Lung (tissue), 12 donors: ENCODE measurements around the gene GASK1A. TPM values are rescaled to one million over a fixed set of nuclear protein-coding genes. Genes with fewer than 3 reads are reported as not detected.
"Not testable (repeated sequence)": the region's sequence is repeated elsewhere in the genome, so short reads cannot be mapped to it uniquely, and the experiment has no call there.

ENCODE experiments used
- ATAC-seq: fragments of 200-7000 bp; cut with Tn5 transposase; one replicate; pipeline ENCODE4 v1.9.1; 2020; ENCODE audit warnings: moderate number of reproducible peaks; ENCODE audit not compliant: insufficient read depth, low FRiP score
- DNase-seq, 3 donors: peaks; one replicate each; pipeline ENCODE4 v3.0.0-alpha.2; 2013 to 2017
- H3K27ac ChIP-seq, 2 donors: one replicate each; pipeline ENCODE4 v1.5.1; 2013; ENCODE audit warnings: mild to moderate bottlenecking in 2 of 2, moderate library complexity in 2 of 2, control low read depth in 1 of 2, inconsistent platforms in 1 of 2, low read depth in 1 of 2, low read length in 1 of 2
- H3K27me3 ChIP-seq, 3 donors: one replicate each; pipeline ENCODE4 v1.5.1; 2013; ENCODE audit warnings: low read length in 2 of 3; ENCODE audit not compliant: control insufficient read depth in 3 of 3, insufficient read depth in 3 of 3
- H3K36me3 ChIP-seq, 4 donors: one replicate each; pipeline ENCODE4 v1.5.1; 2013; ENCODE audit warnings: low read length in 4 of 4, mild to moderate bottlenecking in 1 of 4, moderate library complexity in 1 of 4; ENCODE audit not compliant: control insufficient read depth in 4 of 4, insufficient read depth in 4 of 4
- H3K4me1 ChIP-seq, 5 donors: one replicate each; pipeline ENCODE4 v1.5.1; 2013; ENCODE audit warnings: low read length in 5 of 5, mild to moderate bottlenecking in 2 of 5, moderate library complexity in 1 of 5; ENCODE audit not compliant: control insufficient read depth in 5 of 5, insufficient read depth in 5 of 5
- H3K4me3 ChIP-seq: one replicate; pipeline ENCODE4 v1.5.1; 2013; ENCODE audit warnings: mild to moderate bottlenecking, control low read depth, moderate library complexity
- H3K9ac ChIP-seq, 2 donors: one replicate each; pipeline ENCODE4 v1.5.1; 2013; ENCODE audit warnings: low read length in 2 of 2, control low read depth in 1 of 2; ENCODE audit not compliant: insufficient read depth in 1 of 2
- H3K9me3 ChIP-seq, 4 donors: one replicate each; pipeline ENCODE4 v1.5.1; 2013; ENCODE audit warnings: low read length in 3 of 4, mild to moderate bottlenecking in 1 of 4, moderate library complexity in 1 of 4; ENCODE audit not compliant: control insufficient read depth in 4 of 4, insufficient read depth in 3 of 4
- WGBS, 2 donors: extraction: QIAGEN DNeasy Blood & Tissue Kit; methylation state at CpG; one replicate each; pipeline ENCODE4 v1.1.7; 2013; 5-methylcytosine and 5-hydroxymethylcytosine counted together
- polyA plus RNA-seq, 2 donors: library from polyadenylated mRNA; stranded (reverse); fragments of 200-250 nt; gene quantifications; one replicate each; pipeline ENCODE4 v1.2.1, GENCODE V29; 2013
- total RNA-seq, 2 donors: library from RNA; depleted of rRNA in 1 of 2; stranded (reverse); fragments of >200 nt in 1 of 2; gene quantifications; one replicate each; pipeline ENCODE4 v1.2.1, GENCODE V29; 2014 to 2021
- TF ChIP-seq, protein P1 (sequence below): IDR thresholded peaks from 2 replicates; pipeline ENCODE4 v1.5.1; 2012; ENCODE audit warnings: mild to moderate bottlenecking; ENCODE audit errors: control extremely low read depth, extremely low read depth
- donor health status: control.
- donor health status: control.
- donor health status: Bipolar disorder and iron deficiency.
- donor health status: healthy.
- donor health status: DM: yes; HTN: yes; CAD: no.

Gene GASK1A
- total and polyA plus RNA-seq, 4 donors: 1.5 to 16.1 (median 5.1) TPM

DNA sequence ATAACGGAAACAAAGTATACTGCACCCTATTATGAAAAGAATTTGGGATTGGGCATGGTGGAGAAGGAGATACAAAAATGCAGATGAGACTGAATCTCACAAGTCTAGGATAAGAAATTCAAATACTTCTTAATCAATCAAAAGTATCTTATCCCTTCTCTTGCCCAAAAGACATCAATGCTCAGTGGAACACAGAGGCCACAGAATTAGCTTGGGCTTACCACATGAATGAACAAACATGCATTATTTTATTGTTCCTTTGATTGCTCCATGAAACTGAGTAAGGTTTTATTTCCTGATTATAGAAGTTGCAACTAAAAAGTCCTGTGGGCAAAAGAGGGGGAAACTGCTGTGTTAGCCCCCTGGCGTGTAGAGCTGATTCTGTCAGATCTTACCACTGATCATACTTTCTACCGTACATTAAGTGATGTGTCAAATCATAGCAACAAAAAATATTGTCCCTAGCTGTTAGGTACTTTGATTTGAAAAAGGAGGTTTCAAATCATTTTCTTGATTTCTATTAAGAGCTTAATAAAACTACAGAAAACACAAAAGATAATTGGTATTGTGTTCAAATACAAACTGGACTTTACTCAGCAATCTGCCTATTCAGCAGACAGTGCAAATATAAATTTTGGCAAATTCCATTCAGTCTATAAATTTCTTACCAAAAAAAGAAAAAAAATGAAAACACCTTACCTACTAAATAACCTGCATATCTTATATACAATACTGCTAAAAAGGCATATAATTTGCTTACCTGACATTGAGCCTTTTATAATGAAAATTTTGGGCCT lies 7.9 kb upstream of the GASK1A start:
- Histone ChIP-seq H3K4me1 (no peaks in the 10 kb centered on the region), H3K36me3 (no peaks in the 10 kb centered on the region), H3K4me3 (no peak overlapping the region), H3K9me3 (peaks cover 0 to 6% (median 2%) of the 10 kb centered on the region in 4 donors), H3K9ac (no peak overlapping the region), H3K27ac (no peak overlapping the region), H3K27me3 (no peaks in the 10 kb centered on the region)
- TF ChIP-seq, protein P1, sequence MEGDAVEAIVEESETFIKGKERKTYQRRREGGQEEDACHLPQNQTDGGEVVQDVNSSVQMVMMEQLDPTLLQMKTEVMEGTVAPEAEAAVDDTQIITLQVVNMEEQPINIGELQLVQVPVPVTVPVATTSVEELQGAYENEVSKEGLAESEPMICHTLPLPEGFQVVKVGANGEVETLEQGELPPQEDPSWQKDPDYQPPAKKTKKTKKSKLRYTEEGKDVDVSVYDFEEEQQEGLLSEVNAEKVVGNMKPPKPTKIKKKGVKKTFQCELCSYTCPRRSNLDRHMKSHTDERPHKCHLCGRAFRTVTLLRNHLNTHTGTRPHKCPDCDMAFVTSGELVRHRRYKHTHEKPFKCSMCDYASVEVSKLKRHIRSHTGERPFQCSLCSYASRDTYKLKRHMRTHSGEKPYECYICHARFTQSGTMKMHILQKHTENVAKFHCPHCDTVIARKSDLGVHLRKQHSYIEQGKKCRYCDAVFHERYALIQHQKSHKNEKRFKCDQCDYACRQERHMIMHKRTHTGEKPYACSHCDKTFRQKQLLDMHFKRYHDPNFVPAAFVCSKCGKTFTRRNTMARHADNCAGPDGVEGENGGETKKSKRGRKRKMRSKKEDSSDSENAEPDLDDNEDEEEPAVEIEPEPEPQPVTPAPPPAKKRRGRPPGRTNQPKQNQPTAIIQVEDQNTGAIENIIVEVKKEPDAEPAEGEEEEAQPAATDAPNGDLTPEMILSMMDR: no peak
- ATAC-seq (no peak), DNase-seq (no peak)
- WGBS, 2 donors: 96 to 97% methylated on average over 3 of the region's 3 CpGs

DNA sequence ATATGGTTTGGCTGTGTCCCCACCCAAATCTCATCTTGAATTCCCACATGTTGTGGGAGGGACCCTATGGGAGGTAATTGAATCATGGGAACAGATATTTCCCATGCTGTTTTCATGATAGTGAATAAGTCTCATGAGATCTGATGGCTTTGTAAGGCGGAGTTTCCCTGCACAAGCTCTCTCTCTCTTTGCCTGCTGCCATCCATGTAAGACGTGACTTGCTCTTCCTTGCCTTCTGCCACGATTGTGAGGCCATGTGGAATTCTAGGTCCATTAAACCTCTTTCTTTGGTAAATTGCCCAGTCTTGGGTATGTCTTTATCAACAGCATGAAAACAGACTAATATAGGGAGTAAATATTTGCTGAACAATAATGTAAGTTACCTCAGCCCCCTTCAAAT lies 4.2 kb upstream of the GASK1A start:
- not testable (repeated sequence) for H3K9me3 ChIP-seq, H3K4me1 ChIP-seq, H3K36me3 ChIP-seq, H3K27ac ChIP-seq, ATAC-seq, H3K9ac ChIP-seq, DNase-seq, H3K27me3 ChIP-seq, H3K4me3 ChIP-seq
- 89% methylated on average over 3 of the region's 3 CpGs for WGBS, 2 donors

DNA sequence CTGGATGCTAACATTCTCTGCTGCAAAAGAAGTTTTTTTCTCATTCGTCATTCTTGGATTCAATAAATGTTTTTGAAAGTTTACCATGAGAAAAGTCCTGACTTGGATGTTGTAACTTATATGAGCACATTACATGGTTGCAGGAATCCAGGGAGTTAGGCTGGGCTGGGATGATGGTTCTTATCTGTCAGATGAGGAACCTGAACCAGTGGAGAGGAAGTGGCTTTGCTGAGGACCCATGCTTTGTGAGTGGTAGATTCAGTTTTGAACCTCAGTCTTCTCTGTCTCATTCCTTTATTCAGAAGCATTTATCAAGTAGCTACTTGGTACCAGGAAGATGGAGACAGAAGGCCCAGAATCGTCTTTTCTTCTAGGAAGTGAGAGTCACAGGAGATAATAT lies 3.7 kb upstream of the GASK1A start:
- Histone ChIP-seq H3K36me3 (no peaks in the 10 kb centered on the region), H3K4me1 (peaks cover 0 to 6% (median 0%) of the 10 kb centered on the region in 5 donors), H3K4me3 (no peak overlapping the region), H3K27ac (no peak overlapping the region), H3K27me3 (peaks cover 0 to 14% (median 11%) of the 10 kb centered on the region in 3 donors), H3K9me3 (peaks cover 0 to 8% (median 3%) of the 10 kb centered on the region in 4 donors), H3K9ac (no peak overlapping the region)
- DNase-seq: no peak
- no peak for ATAC-seq
- WGBS, 2 donors: 87 to 93% methylated on average over 2 of the region's 2 CpGs
- TF ChIP-seq, protein P1: no peak

DNA sequence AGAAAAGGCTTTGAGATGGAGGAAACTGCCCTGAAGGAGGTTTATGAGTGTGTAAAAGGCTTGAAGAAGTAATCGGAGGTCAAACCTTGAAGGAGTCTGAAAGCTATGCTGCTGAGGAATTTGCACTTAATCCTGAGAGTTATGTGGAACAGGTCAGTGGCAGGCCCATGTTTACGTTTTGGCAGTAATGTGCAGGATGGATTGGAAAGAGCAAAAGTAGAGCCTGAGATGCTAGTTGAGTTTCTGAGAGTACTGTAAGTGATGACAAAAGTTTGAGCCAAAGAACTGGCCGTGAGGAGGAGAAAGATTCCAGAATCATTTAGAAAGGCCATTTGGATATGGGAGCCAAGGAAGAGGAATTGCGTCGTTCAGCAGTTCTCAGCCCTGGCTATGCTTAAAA lies 3.2 kb upstream of the GASK1A start:
- Histone ChIP-seq H3K27me3 (peaks cover 0 to 19% (median 14%) of the 10 kb centered on the region in 3 donors), H3K9ac (no peak overlapping the region), H3K9me3 (peaks cover 0 to 8% (median 3%) of the 10 kb centered on the region in 4 donors), H3K4me1 (peaks cover 0 to 6% (median 0%) of the 10 kb centered on the region in 5 donors), H3K4me3 (no peak overlapping the region), H3K36me3 (no peaks in the 10 kb centered on the region), H3K27ac (no peak overlapping the region)
- DNase-seq: no peak
- ATAC-seq: no peak
- TF ChIP-seq, protein P1: no peak
- WGBS, 2 donors: 86 to 95% methylated on average over 5 of the region's 5 CpGs
